Measurements from ENCODE around the gene SLC16A6.
"Not testable (repeated sequence)": the region's sequence is repeated elsewhere in the genome, so short reads cannot be mapped to it uniquely, and the experiment has no call there.

SLC16A6 gene

DNA sequence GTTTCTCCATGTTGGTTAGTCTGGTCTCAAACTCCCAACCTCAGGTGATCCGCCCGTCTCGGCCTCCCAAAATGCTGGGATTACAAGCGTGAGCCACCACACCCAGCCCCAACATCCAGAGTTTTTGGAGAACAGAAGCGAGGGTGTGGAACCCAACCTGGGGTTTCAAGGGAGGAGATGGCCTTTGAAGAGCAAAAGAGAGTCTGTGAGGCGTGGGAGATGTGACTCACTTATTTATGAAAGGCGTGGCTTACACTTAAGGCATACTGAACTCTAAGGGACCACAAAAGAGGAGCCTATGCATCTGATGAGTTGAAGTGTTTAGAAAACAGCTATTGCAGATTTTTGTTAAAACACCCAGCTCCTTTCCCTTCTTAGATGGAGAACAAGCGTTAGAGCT is 19.2 kb upstream of the SLC16A6 start:
- DNase-seq = no peak

- DNase-seq = not testable (repeated sequence)
Measured at GRCh38 chr17:68309066-68309670, 18.2 kb upstream of the SLC16A6 start.

DNA sequence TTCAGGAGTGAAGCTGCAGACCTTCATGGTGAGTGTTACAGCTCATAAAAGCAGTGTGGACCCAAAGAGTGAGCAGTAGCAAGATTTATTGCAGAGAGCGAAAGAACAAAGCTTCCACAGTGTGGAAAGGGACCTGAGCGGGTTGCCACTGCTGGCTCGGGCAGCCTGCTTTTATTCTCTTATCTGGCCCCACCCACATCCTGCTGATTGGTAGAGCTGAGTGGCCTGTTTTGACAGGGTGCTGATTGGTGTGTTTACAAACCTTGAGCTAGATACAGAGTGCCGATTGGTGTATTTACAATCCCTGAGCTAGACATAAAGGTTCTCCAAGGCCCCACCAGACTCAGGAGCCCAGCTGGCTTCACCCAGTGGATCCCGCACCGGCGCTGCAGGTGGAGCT is 17.6 kb upstream of the SLC16A6 start:
- not testable (repeated sequence) for DNase-seq

DNA sequence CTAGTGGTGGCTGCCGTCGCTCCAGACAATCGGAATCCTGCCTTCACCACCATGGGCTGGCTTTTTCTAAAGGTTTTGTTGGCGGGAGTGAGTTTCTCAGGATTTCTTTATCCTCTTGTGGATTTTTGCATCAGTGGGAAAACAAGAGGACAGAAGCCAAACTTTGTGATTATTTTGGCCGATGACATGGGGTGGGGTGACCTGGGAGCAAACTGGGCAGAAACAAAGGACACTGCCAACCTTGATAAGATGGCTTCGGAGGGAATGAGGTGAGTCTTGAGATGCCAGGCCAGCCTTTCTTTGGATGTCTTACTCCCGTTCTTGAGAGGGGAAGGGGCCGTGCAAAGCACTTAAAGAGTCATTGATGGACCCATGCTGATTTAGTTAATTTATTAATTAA is 16.5 kb upstream of the SLC16A6 start:
- no peak for DNase-seq

GRCh38 chr17:68306819-68307218 is 15.9 kb upstream of the SLC16A6 start:
- DNase-seq = no peak

DNA sequence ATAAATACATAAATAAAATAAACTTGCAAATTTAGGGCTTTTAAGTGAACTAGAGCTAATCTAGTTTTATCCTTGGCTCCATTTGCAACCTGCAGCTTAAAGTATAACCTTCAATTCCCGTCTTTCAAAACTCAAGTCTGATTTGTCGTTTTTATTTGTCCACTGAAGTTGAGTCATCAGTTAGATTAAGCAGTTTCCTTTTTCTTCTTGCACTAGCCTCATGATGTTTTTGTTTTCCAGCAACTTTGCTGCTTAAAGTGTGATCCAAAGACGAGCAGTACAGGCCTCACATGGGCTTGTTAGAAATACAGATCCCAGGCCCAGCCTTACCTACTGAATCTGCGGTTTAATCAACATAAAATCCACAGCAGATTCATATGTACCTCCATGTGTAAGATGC is 14.2 kb upstream of the SLC16A6 start:
- DNase-seq = no peak

- no peak for DNase-seq
Measured at GRCh38 chr17:68304706-68305105, 13.8 kb upstream of the SLC16A6 start.

DNA sequence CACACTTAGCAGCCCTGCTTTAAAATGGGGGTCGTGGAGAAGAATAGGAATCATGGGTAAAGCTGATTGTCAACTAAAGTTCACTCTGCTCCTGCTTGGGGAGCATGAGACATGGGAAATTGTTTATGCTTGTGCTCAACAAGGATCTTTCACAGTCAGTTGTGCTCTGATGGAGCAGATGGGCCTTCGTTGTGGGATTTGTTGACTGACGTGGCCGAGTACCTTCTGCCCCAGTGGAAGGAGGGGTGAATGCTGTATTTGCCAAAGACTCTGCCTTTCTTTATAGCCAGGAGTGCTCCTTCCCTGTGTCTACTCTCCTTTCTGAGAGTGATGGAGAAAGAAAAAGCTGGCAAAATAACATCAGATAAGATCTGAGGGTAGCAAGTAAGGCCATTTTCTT is 11.7 kb upstream of the SLC16A6 start:
- no peak for DNase-seq

DNA sequence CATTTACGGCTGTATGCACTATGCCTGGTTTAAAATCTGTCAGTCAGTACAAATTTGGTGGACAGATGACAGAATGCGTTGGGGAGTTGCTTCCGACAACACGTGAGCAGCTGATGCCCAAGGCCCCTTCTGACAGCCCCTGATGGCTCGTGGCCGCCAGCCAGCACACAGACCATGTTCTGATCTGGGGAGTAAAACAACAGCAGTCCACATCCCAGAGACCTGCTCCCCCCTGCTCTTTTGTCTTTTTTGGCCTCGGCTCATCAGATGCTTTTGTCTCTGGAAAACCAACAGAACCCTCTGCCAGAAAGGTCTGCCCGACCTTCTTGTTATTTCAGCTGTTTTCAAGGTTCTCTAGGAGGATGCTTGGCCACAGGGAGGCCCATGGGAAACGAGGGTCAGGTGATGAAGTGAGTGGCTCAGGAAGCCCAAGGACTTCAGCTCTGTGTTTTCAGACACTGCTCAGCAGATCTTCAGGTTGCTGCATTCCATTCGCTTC is 11.2 kb upstream of the SLC16A6 start:
- no peak for DNase-seq

- no peak for DNase-seq
Measured at GRCh38 chr17:68301438-68301959, 10.6 kb upstream of the SLC16A6 start.

- no peak for DNase-seq
Measured at GRCh38 chr17:68299817-68300216, 8.9 kb upstream of the SLC16A6 start.

DNA sequence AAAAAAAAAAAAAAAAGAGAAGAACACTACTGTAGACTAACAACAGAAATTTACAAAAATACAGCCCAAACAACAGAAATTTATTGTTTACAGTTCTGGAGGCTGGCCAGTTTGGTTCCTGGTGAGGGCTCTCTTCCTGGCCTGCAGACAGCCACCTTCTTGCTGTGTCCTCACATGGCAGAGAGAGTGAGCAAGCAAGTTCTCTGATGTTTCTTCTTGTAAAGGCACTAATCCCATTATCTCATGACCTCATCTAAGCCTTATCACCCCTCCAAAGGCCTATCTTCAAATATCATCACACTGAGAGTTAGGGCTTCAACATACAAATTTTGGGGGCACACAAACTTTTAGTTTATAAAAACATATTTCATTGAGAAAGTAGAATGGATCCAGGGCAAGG is 7.7 kb upstream of the SLC16A6 start:
- DNase-seq = no peak

DNA sequence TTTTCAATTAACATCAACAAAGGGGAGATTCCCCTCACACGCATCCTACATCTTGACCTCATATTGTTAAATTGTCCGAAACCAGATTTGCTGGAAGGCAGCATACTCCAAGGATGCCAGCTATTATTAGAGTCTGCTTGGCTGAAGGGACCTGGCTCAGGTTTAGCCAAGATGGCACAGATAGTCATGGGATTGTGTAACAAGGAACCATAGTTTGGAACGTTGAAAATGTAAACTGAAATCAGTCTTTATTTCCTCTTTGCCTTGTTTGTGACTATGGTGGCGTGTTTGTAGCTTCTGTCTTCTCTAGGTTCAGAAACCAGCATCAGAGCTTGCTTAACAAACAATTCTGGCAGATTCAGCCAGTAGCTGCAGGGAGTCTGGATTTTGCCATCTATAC is 6.3 kb upstream of the SLC16A6 start:
- no peak for DNase-seq

- DNase-seq = no peak
Measured at GRCh38 chr17:68296217-68297191, 5.6 kb upstream of the SLC16A6 start.

DNA sequence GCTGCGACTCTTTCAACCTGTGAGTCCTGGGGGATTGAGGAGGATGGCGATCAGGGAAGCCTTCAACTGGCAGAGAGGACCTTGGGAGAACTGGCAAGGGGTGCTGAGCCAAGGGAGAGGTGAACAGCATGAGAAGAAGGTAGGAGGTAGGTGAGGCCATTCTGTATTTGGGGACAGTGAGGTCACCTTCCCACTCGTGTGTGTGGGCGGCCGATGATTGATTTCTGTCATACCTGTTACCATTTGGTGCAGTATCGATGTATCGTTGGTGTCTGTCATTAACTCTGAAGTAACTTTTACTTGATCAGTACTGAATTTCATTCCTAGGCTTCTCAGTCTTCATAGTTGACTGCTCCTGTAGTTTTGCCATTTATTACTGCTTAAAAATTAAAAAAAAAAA is 4.2 kb upstream of the SLC16A6 start:
- no peak for DNase-seq

- DNase-seq = no peak
Measured at GRCh38 chr17:68294617-68295016, 3.7 kb upstream of the SLC16A6 start.

DNA sequence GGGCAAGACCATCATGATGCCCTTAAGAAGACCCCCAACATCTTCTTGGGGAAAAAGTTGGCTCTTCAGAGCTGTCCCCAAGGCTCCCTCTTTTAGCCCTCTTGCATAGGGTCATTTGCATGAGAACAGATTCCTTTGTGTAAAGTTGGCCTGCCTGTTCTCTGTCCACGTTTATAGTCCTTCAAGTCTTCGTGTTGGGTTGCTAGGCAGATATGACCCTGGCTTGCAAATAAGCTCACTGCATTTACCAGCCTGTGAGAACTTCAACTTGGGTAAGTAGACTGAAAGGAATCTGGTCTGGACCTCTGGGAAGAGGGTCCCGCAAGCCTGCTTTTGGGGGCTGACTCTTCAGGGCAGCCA is 3.2 kb upstream of the SLC16A6 start:
- no peak for DNase-seq

GRCh38 chr17:68293490-68294195 is 2.7 kb upstream of the SLC16A6 start:
- no peak for DNase-seq

DNA sequence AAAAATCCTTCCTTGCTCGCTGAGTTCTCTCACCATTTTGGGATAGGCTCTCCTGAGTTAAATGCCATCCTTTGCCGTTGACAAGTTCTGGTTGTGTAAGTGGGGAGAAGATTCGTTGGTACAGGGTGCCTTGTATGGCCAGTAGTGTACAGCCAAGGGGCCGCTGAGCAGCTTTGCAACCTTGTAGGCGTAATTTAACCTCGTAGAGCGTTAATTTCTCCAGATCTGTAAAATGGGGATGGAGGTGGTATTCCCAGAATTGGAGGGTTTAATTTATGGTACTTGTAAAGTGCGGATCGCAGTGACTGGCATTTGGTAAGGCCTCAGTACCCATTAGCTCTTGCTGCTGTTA is 1.7 kb upstream of the SLC16A6 start:
- DNase-seq = no peak

DNA sequence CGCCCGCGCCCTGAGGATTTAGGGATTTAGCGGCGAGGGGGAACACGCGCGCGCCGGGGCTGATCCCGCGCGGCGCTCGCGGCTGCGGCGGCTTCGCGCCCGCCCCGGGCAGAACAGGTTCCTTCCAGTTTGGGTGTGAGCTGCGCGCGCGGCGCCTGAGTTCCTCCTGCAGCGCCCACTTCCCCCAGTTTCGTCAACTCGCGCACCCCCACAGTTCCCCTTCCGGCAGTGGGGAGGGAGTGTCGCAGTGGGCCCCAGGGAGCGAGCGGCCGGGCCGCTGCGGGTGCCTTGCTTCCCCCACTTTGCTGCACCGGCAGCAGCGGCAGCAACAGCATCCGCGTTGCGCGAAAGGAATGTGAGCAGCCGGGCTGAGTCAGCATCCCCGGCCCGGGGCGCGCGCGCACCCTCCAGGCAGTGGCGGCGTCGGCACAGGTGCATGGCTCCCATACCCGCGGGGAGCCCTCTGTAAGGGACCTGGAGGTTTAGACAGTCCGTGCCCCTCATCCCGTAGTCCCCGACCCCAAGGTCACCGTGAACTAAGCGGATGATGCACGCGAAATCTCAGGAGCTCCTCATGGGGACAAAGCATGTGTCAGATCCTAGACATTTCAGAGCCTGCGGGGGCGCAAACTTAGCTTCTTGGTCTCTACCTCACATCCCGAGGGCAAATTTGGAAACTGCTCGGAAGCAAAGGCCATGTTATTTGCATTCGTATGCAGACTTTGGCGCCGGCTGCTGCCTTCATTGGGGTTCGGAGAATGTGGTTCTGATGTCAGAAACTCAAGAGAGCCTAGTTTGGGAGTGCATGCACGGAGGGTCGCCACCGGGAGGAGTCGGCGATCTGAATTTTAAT is 1.1 kb upstream of the SLC16A6 start:
- peak; percentile 73 for DNase-seq

DNA sequence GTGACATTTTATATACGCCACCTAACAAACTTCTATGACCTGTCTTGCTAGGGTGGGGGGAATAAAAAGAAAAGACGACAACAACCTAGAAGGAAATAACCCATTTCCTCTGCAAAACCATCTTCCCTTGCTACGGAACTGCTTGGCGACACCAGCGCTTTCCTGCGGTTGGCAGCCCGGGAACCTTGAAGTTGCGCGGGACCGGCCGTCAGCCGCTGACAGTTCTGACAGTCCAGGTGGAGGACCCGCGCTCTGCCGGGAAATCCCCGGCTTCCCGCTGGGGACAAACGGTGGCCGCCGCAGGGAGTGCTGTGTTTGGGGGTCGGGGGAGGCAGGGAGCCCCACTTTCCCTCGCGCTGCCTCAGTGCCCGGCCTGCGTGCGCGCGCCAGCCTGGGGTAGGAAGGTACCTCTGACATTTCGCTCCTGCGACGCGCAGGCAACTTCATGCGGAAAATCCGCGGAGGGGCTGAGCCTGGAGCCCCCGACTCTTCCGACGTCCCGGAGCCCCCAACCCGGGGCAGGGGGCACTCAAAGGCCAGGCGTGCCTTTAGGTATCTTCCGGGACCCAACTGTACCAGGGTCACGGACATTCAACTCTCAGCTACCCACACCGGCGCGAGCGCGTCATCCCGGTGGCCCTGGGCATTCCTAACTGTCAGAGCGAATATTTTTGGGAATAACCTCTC is 516 bp downstream of the SLC16A6 start:
- DNase-seq = no peak

- DNase-seq = no peak
Measured at GRCh38 chr17:68289936-68290267, 1.0 kb downstream of the SLC16A6 start.
